ENCODE results near the gene SBF2.

SBF2 gene

DNA sequence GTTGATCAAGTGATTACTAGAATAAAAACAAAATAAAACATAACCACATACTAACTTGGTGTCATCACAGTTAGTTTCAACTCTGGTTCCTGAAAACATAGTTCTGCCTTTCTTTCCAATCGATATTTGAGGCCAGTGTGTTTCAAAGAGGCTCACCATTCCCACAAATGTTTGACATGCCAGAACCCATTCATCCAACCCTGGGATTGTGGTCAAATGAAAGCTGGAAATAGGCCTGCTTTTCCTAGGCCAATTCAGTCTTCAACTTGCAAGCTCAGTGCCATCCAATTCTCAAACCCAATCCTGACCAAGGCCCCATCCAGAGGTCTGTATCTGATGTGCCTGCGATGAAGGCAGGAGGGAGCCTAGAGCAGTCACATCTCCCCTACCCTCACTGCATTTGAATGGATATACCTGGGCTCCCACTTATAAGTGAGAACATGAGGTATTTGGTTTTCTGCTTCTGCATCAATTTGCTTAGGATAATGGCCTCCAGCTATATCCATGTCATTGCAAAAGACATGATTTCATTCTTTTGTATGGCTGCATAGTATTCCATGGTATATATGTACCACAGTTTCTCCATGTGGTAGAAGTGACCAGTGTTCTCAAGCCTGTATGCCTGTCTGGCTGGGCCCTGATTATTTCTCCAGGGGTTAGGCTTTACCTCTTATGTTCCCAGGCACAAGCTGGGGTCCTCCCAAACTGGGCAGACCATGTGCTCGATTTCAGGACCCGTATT lies 486.9 kb downstream of the SBF2 start:
- DNase-seq (ENCODE audit: low read depth), result no peak
- H3K4me3 ChIP-seq (ENCODE audit: low read length), result no peak overlapping the region
- TF ChIP-seq, protein P1, sequence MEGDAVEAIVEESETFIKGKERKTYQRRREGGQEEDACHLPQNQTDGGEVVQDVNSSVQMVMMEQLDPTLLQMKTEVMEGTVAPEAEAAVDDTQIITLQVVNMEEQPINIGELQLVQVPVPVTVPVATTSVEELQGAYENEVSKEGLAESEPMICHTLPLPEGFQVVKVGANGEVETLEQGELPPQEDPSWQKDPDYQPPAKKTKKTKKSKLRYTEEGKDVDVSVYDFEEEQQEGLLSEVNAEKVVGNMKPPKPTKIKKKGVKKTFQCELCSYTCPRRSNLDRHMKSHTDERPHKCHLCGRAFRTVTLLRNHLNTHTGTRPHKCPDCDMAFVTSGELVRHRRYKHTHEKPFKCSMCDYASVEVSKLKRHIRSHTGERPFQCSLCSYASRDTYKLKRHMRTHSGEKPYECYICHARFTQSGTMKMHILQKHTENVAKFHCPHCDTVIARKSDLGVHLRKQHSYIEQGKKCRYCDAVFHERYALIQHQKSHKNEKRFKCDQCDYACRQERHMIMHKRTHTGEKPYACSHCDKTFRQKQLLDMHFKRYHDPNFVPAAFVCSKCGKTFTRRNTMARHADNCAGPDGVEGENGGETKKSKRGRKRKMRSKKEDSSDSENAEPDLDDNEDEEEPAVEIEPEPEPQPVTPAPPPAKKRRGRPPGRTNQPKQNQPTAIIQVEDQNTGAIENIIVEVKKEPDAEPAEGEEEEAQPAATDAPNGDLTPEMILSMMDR (conservative IDR thresholded peaks at IDR 0.05; ENCODE audit: low read length), result no peak

DNA sequence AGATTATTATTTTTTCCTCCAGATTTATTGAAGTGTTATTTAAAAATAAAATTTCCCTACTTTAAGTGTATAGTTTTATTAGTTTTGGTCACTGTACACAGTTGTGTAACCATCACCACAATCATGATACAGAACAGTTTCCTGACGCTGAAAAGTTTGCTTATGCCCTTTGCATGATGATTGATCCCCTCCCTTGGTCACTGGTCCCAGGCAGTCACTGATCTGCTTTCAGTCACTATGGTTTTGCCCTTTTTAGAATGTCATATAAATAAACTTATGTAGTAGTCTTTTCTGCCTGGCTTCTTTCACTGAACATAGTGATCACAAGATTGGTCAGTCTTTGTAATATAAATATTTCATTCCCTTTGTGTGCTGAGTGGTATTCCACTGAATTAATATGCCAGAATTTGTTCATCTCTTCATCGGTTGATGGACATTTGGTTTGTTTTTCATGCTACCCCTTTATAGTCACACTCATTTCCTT lies 489.6 kb downstream of the SBF2 start:
- TF ChIP-seq, protein P1 (conservative IDR thresholded peaks at IDR 0.05; ENCODE audit: low read length), result no peak
- no peak overlapping the region for H3K4me3 ChIP-seq (ENCODE audit: low read length)
- DNase-seq (ENCODE audit: low read depth), result no peak

DNA sequence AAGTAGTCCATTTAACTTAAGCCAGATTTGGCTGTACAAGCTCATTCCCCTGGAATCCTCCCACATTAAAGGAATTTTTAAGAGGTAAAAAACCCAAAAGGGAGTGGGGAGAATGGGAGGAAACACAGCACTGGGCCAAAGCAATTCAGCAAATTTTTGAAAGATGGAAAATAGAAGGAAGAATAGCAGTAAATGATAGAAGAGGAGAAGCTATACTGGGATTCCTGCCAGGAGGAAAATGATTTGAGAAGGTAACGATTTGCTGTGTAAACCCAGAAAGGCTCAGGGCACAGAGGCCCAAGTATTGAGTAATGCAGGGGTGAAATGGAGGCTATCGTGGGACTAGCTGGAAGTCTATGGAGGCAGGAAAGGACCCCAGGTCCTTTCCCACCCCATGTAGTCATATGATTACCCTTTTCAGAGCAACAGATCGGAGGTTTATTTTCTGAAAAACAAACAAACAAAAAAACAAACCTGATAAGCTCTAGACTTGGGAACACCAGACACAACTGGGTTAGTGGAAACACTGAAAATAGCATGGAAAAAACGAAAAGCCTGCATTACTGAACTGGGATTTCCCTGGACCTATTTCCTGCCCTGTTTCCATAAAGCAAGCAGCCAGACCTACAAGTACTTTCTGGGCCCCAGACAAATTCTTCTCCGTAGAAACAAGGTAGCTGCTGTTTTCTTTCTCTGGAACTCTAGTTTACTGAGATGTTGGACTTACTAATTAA lies 490.2 kb downstream of the SBF2 start:
- DNase-seq (ENCODE audit: low read depth), result peak; percentile 39
- TF ChIP-seq, protein P1 (conservative IDR thresholded peaks at IDR 0.05; ENCODE audit: low read length), result no peak
- H3K4me3 ChIP-seq (ENCODE audit: low read length), result no peak overlapping the region

DNA sequence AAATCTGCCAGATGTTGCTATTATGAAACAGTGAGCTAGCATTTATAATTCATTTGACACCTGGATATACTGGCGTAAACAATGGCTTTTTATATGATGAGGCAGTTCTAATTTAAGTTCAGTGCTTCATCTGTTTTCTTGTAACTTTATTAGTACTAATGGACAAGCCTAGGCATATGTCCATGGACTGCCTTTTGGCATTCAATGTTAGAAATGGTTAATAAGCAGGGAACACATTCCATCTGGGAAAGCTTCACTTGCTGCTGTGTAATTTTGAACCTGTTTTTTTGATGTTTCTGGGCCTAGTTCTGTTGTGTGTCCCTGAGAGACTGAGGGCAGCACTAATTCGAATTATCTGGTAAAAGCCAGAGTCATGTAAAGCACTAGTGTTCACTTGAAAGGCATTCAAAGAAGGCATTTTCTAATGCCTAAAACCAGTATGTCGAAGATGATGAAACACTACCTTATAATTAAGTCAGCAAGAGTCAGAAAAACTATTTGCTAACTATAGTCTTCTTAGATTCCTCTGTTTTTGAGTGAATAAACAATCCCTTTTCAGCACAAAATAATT lies 491.6 kb downstream of the SBF2 start:
- TF ChIP-seq, protein P1 (conservative IDR thresholded peaks at IDR 0.05; ENCODE audit: low read length), result no peak
- H3K4me3 ChIP-seq (ENCODE audit: low read length), result no peak overlapping the region
- DNase-seq (ENCODE audit: low read depth), result peak; percentile 99

DNA sequence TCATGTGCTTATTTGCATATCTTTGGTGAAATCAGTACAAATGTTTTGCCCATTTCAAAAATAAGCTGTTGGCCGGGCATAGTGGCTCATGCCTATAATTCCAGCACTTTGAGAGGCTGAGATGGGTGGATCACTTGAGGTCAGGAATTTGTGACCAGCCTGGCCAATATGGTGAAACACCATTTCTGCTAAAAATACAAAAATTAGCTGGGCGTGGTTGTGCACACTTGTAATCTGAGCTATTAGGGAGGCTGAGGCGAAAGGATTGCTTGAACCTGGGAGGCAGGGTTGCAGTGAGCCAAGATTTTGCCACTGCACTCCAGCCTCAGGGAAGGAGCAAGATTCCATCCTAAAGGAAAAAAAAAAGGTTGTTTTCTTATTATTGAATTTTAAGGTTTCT lies 494.1 kb downstream of the SBF2 start:
- H3K4me3 ChIP-seq (ENCODE audit: low read length), result no peak overlapping the region
- TF ChIP-seq, protein P1 (conservative IDR thresholded peaks at IDR 0.05; ENCODE audit: low read length), result no peak
- DNase-seq (ENCODE audit: low read depth), result peak; percentile 75

DNA sequence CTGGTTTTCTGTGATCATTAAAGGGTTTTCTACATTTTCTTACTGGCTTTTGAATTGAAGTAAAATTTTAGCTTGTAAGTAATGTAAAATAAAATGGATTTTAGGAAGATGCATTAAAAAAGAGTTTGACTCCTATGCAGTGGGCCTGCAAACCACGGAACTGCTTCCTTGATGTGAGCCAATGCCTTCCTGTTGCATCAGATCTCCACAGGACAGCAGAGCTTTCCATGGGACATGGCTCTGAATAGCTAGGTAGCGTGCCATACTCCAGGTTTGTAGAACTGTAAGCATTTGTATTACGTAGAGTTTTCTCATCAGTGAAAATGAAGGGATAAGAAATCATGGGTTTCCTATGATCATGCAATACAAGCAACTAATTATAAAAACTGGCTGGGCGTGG lies 496.7 kb downstream of the SBF2 start:
- TF ChIP-seq, protein P1 (conservative IDR thresholded peaks at IDR 0.05; ENCODE audit: low read length), result no peak
- peak; percentile 43 for DNase-seq (ENCODE audit: low read depth)
- H3K4me3 ChIP-seq (ENCODE audit: low read length), result no peak overlapping the region

Data from AG10803 (cell line).